ENCODE data around the gene PRKCB. TPM values are rescaled to one million over a fixed set of nuclear protein-coding genes. Genes with fewer than 3 reads are reported as not detected.
A peak's percentile ranks its signal among the peaks of the same experiment; 100 is the strongest.

PRKCB gene
- total RNA-seq, 4 donors from 2014 or later, result 10.7 to 23.9 (median 18.2) TPM

- Histone ChIP-seq H3K9me3 (no peaks in the 10 kb centered on the region), H3K36me3 (no peaks in the 10 kb centered on the region), H3K27me3 (peaks cover 55% of the 10 kb centered on the region), H3K4me1 (no peaks in the 10 kb centered on the region), H3K27ac (no peak overlapping the region), H3K4me3 (no peak overlapping the region)
- ATAC-seq, result no peak
- no peak for TF ChIP-seq EP300 (IDR thresholded peaks at IDR 0.05)
- no peak for TF ChIP-seq POLR2AphosphoS5 (IDR thresholded peaks at IDR 0.05)
- TF ChIP-seq CTCF (IDR thresholded peaks at IDR 0.05), result peak in 3 of 4 experiments; percentile 9 to 56 (median 25)
- no peak for TF ChIP-seq POLR2A (IDR thresholded peaks at IDR 0.05)
- WGBS, 2 donors (ENCODE audit: low coverage in 1 of 2), result 0 to 22% methylated on average over 2 to 4 of the region's 7 CpGs
Observed at GRCh38 chr16:24253192-24253591, 417.4 kb downstream of the PRKCB start.

GRCh38 chr16:24255456-24256371 is 419.9 kb downstream of the PRKCB start, which contains the start of gene CACNG3:
Gene CACNG3 (plus strand): TSS chr16:24256335. CDS start chr16:24256755, 420 bp downstream.
- Histone ChIP-seq H3K27ac (no peak within 1 kb of the TSS), H3K4me1 (no peaks in the 10 kb centered on the region), H3K9me3 (no peaks in the 10 kb centered on the region), H3K27me3 (peaks cover 77% of the 10 kb centered on the region), H3K4me3 (no peak within 1 kb of the TSS), H3K36me3 (no peaks in the 10 kb centered on the region)
- WGBS, 2 donors (ENCODE audit: low coverage in 1 of 2), result 2% methylated on average over 10 of the region's 54 CpGs; no CpG with 5 or more reads in 1 of the 2 donors
- ATAC-seq, result no peak
- no peak for TF ChIP-seq CTCF (IDR thresholded peaks at IDR 0.05)
- TF ChIP-seq POLR2AphosphoS5 (IDR thresholded peaks at IDR 0.05), result no peak
- no peak for TF ChIP-seq EP300 (IDR thresholded peaks at IDR 0.05)
- no peak for TF ChIP-seq POLR2A (IDR thresholded peaks at IDR 0.05)

- Histone ChIP-seq H3K36me3 (no peaks in the 10 kb centered on the region), H3K27ac (no peak overlapping the region), H3K9me3 (no peaks in the 10 kb centered on the region), H3K27me3 (peaks cover 82% of the 10 kb centered on the region), H3K4me1 (no peaks in the 10 kb centered on the region), H3K4me3 (no peak overlapping the region)
- ATAC-seq, result no peak
- 20 to 49% methylated on average over 2 to 5 of the region's 5 CpGs for WGBS, 2 donors (ENCODE audit: low coverage in 1 of 2)
- no peak for TF ChIP-seq CTCF (IDR thresholded peaks at IDR 0.05)
- TF ChIP-seq EP300 (IDR thresholded peaks at IDR 0.05), result no peak
- no peak for TF ChIP-seq POLR2A (IDR thresholded peaks at IDR 0.05)
- TF ChIP-seq POLR2AphosphoS5 (IDR thresholded peaks at IDR 0.05), result no peak
Observed at GRCh38 chr16:24257958-24258357, 422.2 kb downstream of the PRKCB start.

- Histone ChIP-seq H3K4me3 (no peak overlapping the region), H3K27me3 (peaks cover 74% of the 10 kb centered on the region), H3K27ac (no peak overlapping the region), H3K36me3 (no peaks in the 10 kb centered on the region), H3K9me3 (no peaks in the 10 kb centered on the region), H3K4me1 (no peaks in the 10 kb centered on the region)
- TF ChIP-seq CTCF (IDR thresholded peaks at IDR 0.05) (no peak), POLR2A (IDR thresholded peaks at IDR 0.05) (no peak), POLR2AphosphoS5 (IDR thresholded peaks at IDR 0.05) (no peak), EP300 (IDR thresholded peaks at IDR 0.05) (no peak)
- 45 to 71% methylated on average over 1 of the region's 1 CpG for WGBS, 2 donors (ENCODE audit: low coverage in 1 of 2)
- no peak for ATAC-seq
Observed at GRCh38 chr16:24258791-24259190, 423.0 kb downstream of the PRKCB start.

GRCh38 chr16:24262816-24263215 is 427.0 kb downstream of the PRKCB start:
- no peaks in the 10 kb centered on the region for H3K36me3 ChIP-seq
- ATAC-seq, result no peak
- H3K4me3 ChIP-seq, result no peak overlapping the region
- peaks cover 39% of the 10 kb centered on the region for H3K27me3 ChIP-seq
- H3K9me3 ChIP-seq, result no peaks in the 10 kb centered on the region
- H3K4me1 ChIP-seq, result no peaks in the 10 kb centered on the region
- no peak overlapping the region for H3K27ac ChIP-seq
- no peak for TF ChIP-seq EP300 (IDR thresholded peaks at IDR 0.05)
- TF ChIP-seq POLR2A (IDR thresholded peaks at IDR 0.05), result no peak
- no peak for TF ChIP-seq CTCF (IDR thresholded peaks at IDR 0.05)
- no peak for TF ChIP-seq POLR2AphosphoS5 (IDR thresholded peaks at IDR 0.05)

Data from gastroesophageal sphincter (tissue), 4 donors.